BLaER1 (cell line): ENCODE results near the gene ALAS1.

ENCODE experiments used
- H3K27ac ChIP-seq: shearing (Covaris generic); formaldehyde crosslinking; 2 replicates; pipeline ENCODE4 v1.8.1; 2022
- H3K27me3 ChIP-seq: shearing (Covaris generic); formaldehyde crosslinking; 2 replicates; pipeline ENCODE4 v1.8.1; 2022
- H3K36me3 ChIP-seq: shearing (Covaris generic); formaldehyde crosslinking; 2 replicates; pipeline ENCODE4 v1.8.1; 2022
- H3K4me1 ChIP-seq: shearing (Covaris generic); formaldehyde crosslinking; 2 replicates; pipeline ENCODE4 v1.8.1; 2022
- H3K4me2 ChIP-seq: shearing (Covaris generic); formaldehyde crosslinking; 2 replicates; pipeline ENCODE4 v1.8.1; 2022
- H3K4me3 ChIP-seq: shearing (Covaris generic); formaldehyde crosslinking; 2 replicates; pipeline ENCODE4 v1.8.1; 2022
- H3K9ac ChIP-seq: shearing (Covaris generic); formaldehyde crosslinking; 2 replicates; pipeline ENCODE4 v1.8.1; 2022
- H3K9me3 ChIP-seq: shearing (Covaris generic); formaldehyde crosslinking; 2 replicates; pipeline ENCODE4 v1.8.1; 2022
- H4K20me1 ChIP-seq: shearing (Covaris generic); formaldehyde crosslinking; 2 replicates; pipeline ENCODE4 v1.8.1; 2022
- Cebpa-rat ChIP-seq: shearing (Covaris generic); IDR thresholded peaks from 2 replicates; pipeline ENCODE4 v1.8.1; 2022

The ALAS1 gene

DNA sequence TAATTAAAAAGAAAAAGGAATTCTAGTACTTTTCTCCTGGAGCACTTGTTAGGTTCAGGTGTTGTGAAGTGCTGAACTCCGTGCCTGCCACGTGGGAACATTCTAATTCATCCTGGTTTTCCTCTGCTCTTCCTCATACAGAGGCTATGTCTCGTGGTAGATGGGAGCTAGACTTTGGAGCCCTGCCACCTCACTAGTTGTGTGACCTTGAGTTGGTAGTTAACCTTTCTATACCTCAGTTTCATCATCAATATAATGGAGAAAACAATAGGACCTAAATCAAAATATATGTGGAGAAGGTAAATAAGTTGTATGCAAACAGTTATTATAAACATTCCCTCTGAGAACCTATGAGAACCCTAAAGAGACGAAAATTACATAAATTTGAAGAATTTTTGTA lies 10.6 kb downstream of the ALAS1 start:
- no peak overlapping the region for H3K9ac ChIP-seq
- H3K27ac ChIP-seq: no peak overlapping the region
- H4K20me1 ChIP-seq: no peaks in the 10 kb centered on the region
- H3K9me3 ChIP-seq: no peaks in the 10 kb centered on the region
- TF ChIP-seq Cebpa-rat: no peak
- no peaks in the 10 kb centered on the region for H3K27me3 ChIP-seq
- H3K4me1 ChIP-seq: no peaks in the 10 kb centered on the region
- H3K4me2 ChIP-seq: no peak overlapping the region
- H3K36me3 ChIP-seq: peaks cover 100% of the 10 kb centered on the region
- no peak overlapping the region for H3K4me3 ChIP-seq

GRCh38 chr3:52210037-52210436 lies 12.1 kb downstream of the ALAS1 start:
- H3K27ac ChIP-seq: no peak overlapping the region
- no peaks in the 10 kb centered on the region for H3K9me3 ChIP-seq
- H3K4me1 ChIP-seq: no peaks in the 10 kb centered on the region
- no peak overlapping the region for H3K4me3 ChIP-seq
- no peak overlapping the region for H3K4me2 ChIP-seq
- no peaks in the 10 kb centered on the region for H4K20me1 ChIP-seq
- no peak overlapping the region for H3K9ac ChIP-seq
- no peak for TF ChIP-seq Cebpa-rat
- H3K27me3 ChIP-seq: no peaks in the 10 kb centered on the region
- peaks cover 100% of the 10 kb centered on the region for H3K36me3 ChIP-seq

GRCh38 chr3:52210550-52211046 lies 12.6 kb downstream of the ALAS1 start:
- no peak overlapping the region for H3K4me2 ChIP-seq
- no peak overlapping the region for H3K9ac ChIP-seq

DNA sequence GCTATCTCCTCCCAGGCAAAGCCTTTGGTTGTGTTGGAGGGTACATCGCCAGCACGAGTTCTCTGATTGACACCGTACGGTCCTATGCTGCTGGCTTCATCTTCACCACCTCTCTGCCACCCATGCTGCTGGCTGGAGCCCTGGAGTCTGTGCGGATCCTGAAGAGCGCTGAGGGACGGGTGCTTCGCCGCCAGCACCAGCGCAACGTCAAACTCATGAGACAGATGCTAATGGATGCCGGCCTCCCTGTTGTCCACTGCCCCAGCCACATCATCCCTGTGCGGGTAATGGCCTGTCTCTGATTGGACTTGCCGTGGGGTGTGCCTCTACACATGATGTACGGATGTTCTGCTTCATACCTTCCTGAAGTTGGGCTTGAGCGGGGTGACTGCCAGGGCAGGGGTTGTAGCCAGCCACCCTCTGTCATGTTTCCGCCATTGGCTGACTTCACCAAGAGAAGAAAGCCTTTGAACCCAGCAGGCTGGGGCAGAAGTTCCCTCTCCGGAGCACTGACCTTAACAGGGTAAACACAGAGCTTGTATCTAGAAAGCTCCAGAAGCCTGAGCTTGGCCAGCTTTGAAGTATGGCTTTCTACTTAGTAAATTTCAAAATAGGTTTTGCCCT lies 13.4 kb downstream of the ALAS1 start:
- H3K36me3 ChIP-seq: peaks cover 100% of the 10 kb centered on the region
- H3K4me3 ChIP-seq: no peak overlapping the region
- no peak for TF ChIP-seq Cebpa-rat
- H3K4me1 ChIP-seq: peaks cover 6% of the 10 kb centered on the region
- H3K27me3 ChIP-seq: no peaks in the 10 kb centered on the region
- no peak overlapping the region for H3K27ac ChIP-seq
- H3K4me2 ChIP-seq: no peak overlapping the region
- no peak overlapping the region for H3K9ac ChIP-seq
- H3K9me3 ChIP-seq: no peaks in the 10 kb centered on the region
- H4K20me1 ChIP-seq: no peaks in the 10 kb centered on the region

More at GRCh38 chr3:52210550-52211046, 12.6 kb downstream of the ALAS1 start:
- Histone ChIP-seq H3K4me1 (no peaks in the 10 kb centered on the region), H3K9me3 (no peaks in the 10 kb centered on the region), H3K27me3 (no peaks in the 10 kb centered on the region), H3K27ac (no peak overlapping the region), H3K36me3 (peaks cover 100% of the 10 kb centered on the region), H4K20me1 (no peaks in the 10 kb centered on the region), H3K4me3 (no peak overlapping the region)
- TF ChIP-seq Cebpa-rat: no peak

- no peak for TF ChIP-seq Cebpa-rat
- no peaks in the 10 kb centered on the region for H4K20me1 ChIP-seq
- H3K9me3 ChIP-seq: no peaks in the 10 kb centered on the region
- H3K27ac ChIP-seq: no peak overlapping the region
- H3K36me3 ChIP-seq: peaks cover 88% of the 10 kb centered on the region
- no peak overlapping the region for H3K4me2 ChIP-seq
- peaks cover 23% of the 10 kb centered on the region for H3K4me1 ChIP-seq
- no peak overlapping the region for H3K9ac ChIP-seq
- no peak overlapping the region for H3K4me3 ChIP-seq
- no peaks in the 10 kb centered on the region for H3K27me3 ChIP-seq
These were observed 15.0 kb downstream of the ALAS1 start for GRCh38 chr3:52213005-52213404.

- no peak overlapping the region for H3K4me3 ChIP-seq
- H3K4me2 ChIP-seq: no peak overlapping the region
- H4K20me1 ChIP-seq: no peaks in the 10 kb centered on the region
- H3K36me3 ChIP-seq: peaks cover 79% of the 10 kb centered on the region
- H3K9me3 ChIP-seq: no peaks in the 10 kb centered on the region
- no peak overlapping the region for H3K9ac ChIP-seq
- H3K27me3 ChIP-seq: no peaks in the 10 kb centered on the region
- TF ChIP-seq Cebpa-rat: no peak
- peaks cover 32% of the 10 kb centered on the region for H3K4me1 ChIP-seq
- H3K27ac ChIP-seq: no peak overlapping the region
These were observed 15.9 kb downstream of the ALAS1 start for GRCh38 chr3:52213901-52214300.

GRCh38 chr3:52215351-52215750 lies 17.4 kb downstream of the ALAS1 start:
- H3K9me3 ChIP-seq: no peaks in the 10 kb centered on the region
- H3K27me3 ChIP-seq: no peaks in the 10 kb centered on the region
- H3K27ac ChIP-seq: no peak overlapping the region
- H3K9ac ChIP-seq: no peak overlapping the region
- peaks cover 44% of the 10 kb centered on the region for H3K4me1 ChIP-seq
- H3K4me2 ChIP-seq: no peak overlapping the region
- no peak for TF ChIP-seq Cebpa-rat
- no peaks in the 10 kb centered on the region for H4K20me1 ChIP-seq
- H3K36me3 ChIP-seq: peaks cover 64% of the 10 kb centered on the region
- no peak overlapping the region for H3K4me3 ChIP-seq

- Histone ChIP-seq H3K36me3 (peaks cover 60% of the 10 kb centered on the region), H3K27ac (peak overlapping the region; percentile 5; the same call in 1 of the 2 replicates), H3K9me3 (no peaks in the 10 kb centered on the region), H3K9ac (no peak overlapping the region), H4K20me1 (no peaks in the 10 kb centered on the region), H3K4me1 (peaks cover 58% of the 10 kb centered on the region), H3K27me3 (no peaks in the 10 kb centered on the region), H3K4me3 (no peak overlapping the region), H3K4me2 (peak overlapping the region; percentile 80)
- no peak for TF ChIP-seq Cebpa-rat
These were observed 18.8 kb downstream of the ALAS1 start for GRCh38 chr3:52216585-52217408.

- Histone ChIP-seq H3K4me2 (peak overlapping the region; percentile 80), H3K4me1 (peaks cover 64% of the 10 kb centered on the region), H3K4me3 (no peak overlapping the region), H3K27ac (0 out of 2 replicates have a peak overlapping the region, but pooled peaks have one; percentile 5), H3K27me3 (no peaks in the 10 kb centered on the region), H4K20me1 (no peaks in the 10 kb centered on the region), H3K9me3 (no peaks in the 10 kb centered on the region), H3K9ac (no peak overlapping the region), H3K36me3 (peaks cover 60% of the 10 kb centered on the region)
- TF ChIP-seq Cebpa-rat: no peak
These were observed 19.4 kb downstream of the ALAS1 start for GRCh38 chr3:52217409-52217805.

DNA sequence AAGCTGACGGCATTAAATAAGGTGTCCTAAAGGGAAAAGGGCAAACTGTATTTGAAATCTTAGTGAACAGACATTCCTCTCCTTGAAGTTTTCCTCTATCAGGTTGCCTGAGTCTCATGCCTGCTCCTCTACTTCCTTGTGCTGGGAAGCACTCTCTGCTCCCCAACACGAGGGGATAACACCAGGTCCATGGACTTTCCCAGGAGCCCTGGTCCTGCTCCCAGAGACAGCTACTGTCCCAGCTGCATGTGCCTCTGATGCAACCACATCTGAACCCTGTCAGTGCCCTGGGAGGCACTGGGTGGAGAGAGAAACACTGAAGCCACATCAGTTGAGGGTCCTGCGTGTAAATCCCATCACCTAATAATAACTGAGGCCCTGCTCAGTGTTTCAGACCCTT lies 20.1 kb downstream of the ALAS1 start:
- Histone ChIP-seq H3K9ac (no peak overlapping the region), H3K36me3 (peaks cover 60% of the 10 kb centered on the region), H4K20me1 (no peaks in the 10 kb centered on the region), H3K4me3 (no peak overlapping the region), H3K9me3 (no peaks in the 10 kb centered on the region), H3K27me3 (no peaks in the 10 kb centered on the region), H3K27ac (peak overlapping the region; percentile 59), H3K4me1 (peaks cover 71% of the 10 kb centered on the region), H3K4me2 (peak overlapping the region; percentile 80)
- no peak for TF ChIP-seq Cebpa-rat
